Colonic mucosa (tissue), 4 donors: ENCODE measurements around the gene RUBCN. TPM values are rescaled to one million over a fixed set of nuclear protein-coding genes. Genes with fewer than 3 reads are reported as not detected.
A peak's percentile ranks its signal among the peaks of the same experiment; 100 is the strongest.

Source experiments
- DNase-seq: peaks from one replicate; pipeline ENCODE4 v3.0.0-alpha.2; 2020
- H3K27ac ChIP-seq: fragments of 200-600 bp; one replicate; pipeline ENCODE4 v1.8.0; 2021
- H3K27me3 ChIP-seq: fragments of 200-600 bp; one replicate; pipeline ENCODE4 v1.8.0; 2021
- H3K36me3 ChIP-seq: fragments of 200-600 bp; one replicate; pipeline ENCODE4 v1.8.0; 2021
- H3K4me1 ChIP-seq: fragments of 200-600 bp; one replicate; pipeline ENCODE4 v1.8.0; 2021; ENCODE audit warnings: mild to moderate bottlenecking
- H3K4me3 ChIP-seq: fragments of 200-600 bp; one replicate; pipeline ENCODE4 v1.8.0; 2021
- H3K9ac ChIP-seq, 2 donors: one replicate each; pipeline ENCODE4 v1.7.0; 2013; ENCODE audit warnings: control low read depth in 2 of 2, low read depth in 2 of 2, low read length in 2 of 2
- H3K9me3 ChIP-seq: fragments of 200-600 bp; one replicate; pipeline ENCODE4 v1.8.0; 2021
- CTCF ChIP-seq: fragments of 200-600 bp; IDR thresholded peaks from one replicate; pipeline ENCODE4 v1.8.0; 2022; ENCODE audit warnings: antibody characterized with exemption, mild to moderate bottlenecking
- intact Hi-C: fragments of 100-400 bp; cut with DNase I; formaldehyde crosslinking; loops from one replicate; pipeline ENCODE4 v1.14.1; 2022
- total RNA-seq, 2 donors: library from RNA; stranded (reverse); fragmentation: NEBNext Ultra II Directional in 1 of 2; extraction: Animal tissue kit (Norgen Biotek cat#: 25700) in 1 of 2; gene quantifications; one replicate each; pipeline ENCODE4 v1.2.1, GENCODE V29; 2021
- donor health status: healthy.
- donor health status: DM: no; HTN: no; CAD: no.
- donor health status: DM: no; HTN: no; CAD: no.

RUBCN gene
- total RNA-seq, 2 donors from 2014 or later: 16.8 to 18.7 TPM

- H3K27me3 ChIP-seq: no peaks in the 10 kb centered on the region
- no peaks in the 10 kb centered on the region for H3K4me1 ChIP-seq
- H3K36me3 ChIP-seq: no peaks in the 10 kb centered on the region
- no peak for TF ChIP-seq CTCF
- no peak overlapping the region for H3K9ac ChIP-seq
- H3K9me3 ChIP-seq: no peaks in the 10 kb centered on the region
- no peak overlapping the region for H3K4me3 ChIP-seq
- intact Hi-C loops: no loop called here
- H3K27ac ChIP-seq: no peak overlapping the region
- DNase-seq: no peak
Observed at GRCh38 chr3:197758512-197758911, 21.8 kb upstream of the RUBCN start.

DNA sequence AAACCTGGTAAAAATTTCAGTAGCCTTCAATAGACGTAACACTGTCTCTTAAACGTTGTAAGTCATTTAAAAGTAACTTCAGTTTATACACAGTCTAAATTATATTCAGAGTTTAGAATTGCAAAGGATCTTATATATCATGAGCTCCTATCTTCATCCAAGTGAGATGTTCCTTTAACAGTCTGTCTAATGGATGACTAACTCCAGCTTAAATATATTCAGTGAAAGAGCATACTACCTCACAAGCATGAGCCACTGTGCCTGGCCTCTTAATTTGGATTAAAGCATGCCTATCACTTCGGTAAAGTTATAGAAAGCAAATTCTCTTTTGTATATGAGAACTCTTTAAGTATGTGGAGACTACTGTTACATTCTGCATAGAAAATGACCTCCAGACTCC is 20.0 kb upstream of the RUBCN start:
- H3K27ac ChIP-seq: no peak overlapping the region
- H3K9ac ChIP-seq: no peak overlapping the region
- no peaks in the 10 kb centered on the region for H3K36me3 ChIP-seq
- DNase-seq: no peak
- no peak for TF ChIP-seq CTCF
- no peak overlapping the region for H3K4me3 ChIP-seq
- intact Hi-C loops: no loop called here
- no peaks in the 10 kb centered on the region for H3K27me3 ChIP-seq
- H3K4me1 ChIP-seq: peaks cover 6% of the 10 kb centered on the region
- no peaks in the 10 kb centered on the region for H3K9me3 ChIP-seq

DNA sequence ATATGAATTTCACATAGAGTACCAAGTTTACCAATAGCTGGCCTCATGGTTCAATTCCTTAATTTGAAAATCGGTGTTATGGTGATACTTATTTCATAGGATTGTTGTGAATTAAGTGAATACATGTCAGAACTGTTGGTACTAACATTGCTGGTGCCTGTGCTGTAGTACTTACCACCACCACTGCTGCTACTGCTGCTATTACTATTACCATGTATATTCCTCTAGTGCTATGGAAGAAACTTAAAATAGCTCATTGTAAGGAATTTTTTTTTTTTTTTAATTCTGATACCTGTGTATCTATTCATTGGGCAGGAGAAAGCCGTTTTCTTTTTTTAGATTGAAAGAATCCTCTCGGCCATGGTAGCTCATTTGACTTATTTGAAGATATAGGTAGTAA is 16.6 kb upstream of the RUBCN start:
- no peaks in the 10 kb centered on the region for H3K9me3 ChIP-seq
- peaks cover 13% of the 10 kb centered on the region for H3K4me1 ChIP-seq
- intact Hi-C loops: no loop called here
- no peak overlapping the region for H3K4me3 ChIP-seq
- no peak overlapping the region for H3K9ac ChIP-seq
- H3K36me3 ChIP-seq: no peaks in the 10 kb centered on the region
- no peak for TF ChIP-seq CTCF
- DNase-seq: no peak
- H3K27me3 ChIP-seq: no peaks in the 10 kb centered on the region
- no peak overlapping the region for H3K27ac ChIP-seq

GRCh38 chr3:197752107-197752506 is 15.4 kb upstream of the RUBCN start:
- H3K9ac ChIP-seq: no peak overlapping the region
- no peaks in the 10 kb centered on the region for H3K36me3 ChIP-seq
- no peak overlapping the region for H3K27ac ChIP-seq
- H3K9me3 ChIP-seq: no peaks in the 10 kb centered on the region
- peaks cover 13% of the 10 kb centered on the region for H3K4me1 ChIP-seq
- no peaks in the 10 kb centered on the region for H3K27me3 ChIP-seq
- no peak for DNase-seq
- peak overlapping the region; percentile 74 for H3K4me3 ChIP-seq
- no peak for TF ChIP-seq CTCF
- intact Hi-C loops: no loop called here

DNA sequence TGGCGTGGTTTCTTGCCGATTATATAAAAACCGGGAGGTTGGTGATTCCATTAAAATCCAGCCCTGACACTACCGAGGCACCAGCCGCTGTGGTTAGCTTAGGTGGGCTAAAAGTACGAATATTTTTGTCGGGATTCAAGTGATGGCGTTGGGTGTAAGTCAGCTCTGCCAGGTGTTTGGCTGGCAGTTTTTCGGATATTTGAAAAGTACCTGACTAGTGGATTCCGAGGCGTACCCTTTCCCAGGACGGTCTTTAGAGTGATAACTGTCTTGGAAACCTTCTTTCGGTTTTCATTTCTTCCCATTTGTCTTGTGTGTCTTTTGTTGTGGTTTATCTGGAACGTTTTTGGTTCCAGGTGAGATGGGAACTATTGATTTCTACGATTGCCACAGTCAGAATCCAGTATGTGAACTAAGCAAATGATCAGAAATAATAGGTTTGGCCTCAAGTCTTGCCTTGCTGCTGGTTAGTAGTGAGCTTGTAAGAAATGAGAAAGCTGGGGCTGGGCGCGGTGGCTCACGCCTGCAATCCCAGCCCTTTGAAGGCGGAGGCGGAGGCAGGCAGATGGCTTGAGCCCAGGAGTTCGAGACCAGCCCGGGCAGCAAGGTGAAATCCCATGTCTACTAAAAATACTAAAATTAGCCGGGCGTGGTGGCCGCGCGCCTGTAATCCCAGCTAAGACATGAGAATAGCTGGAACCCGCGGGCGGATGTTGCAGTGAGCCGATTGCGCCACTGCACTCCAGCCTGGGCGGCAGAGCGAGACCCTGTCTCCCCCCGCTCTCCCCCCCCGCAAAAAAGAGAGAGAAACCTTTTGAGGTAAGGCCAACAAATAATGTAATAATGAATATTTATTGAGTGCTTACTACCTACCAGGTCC is 14.4 kb upstream of the RUBCN start:
- no peak for TF ChIP-seq CTCF
- DNase-seq: peak; percentile 57
- peaks cover 13% of the 10 kb centered on the region for H3K4me1 ChIP-seq
- peak overlapping the region; percentile 74 for H3K4me3 ChIP-seq
- no peaks in the 10 kb centered on the region for H3K9me3 ChIP-seq
- peak overlapping the region; percentile 87 for H3K9ac ChIP-seq
- intact Hi-C loops: no loop called here
- no peaks in the 10 kb centered on the region for H3K36me3 ChIP-seq
- peak overlapping the region; percentile 95 for H3K27ac ChIP-seq
- H3K27me3 ChIP-seq: no peaks in the 10 kb centered on the region
